IPS-18a (cell line): ENCODE measurements around the gene SH3TC1.

Experiments used
- H3K27ac ChIP-seq: one replicate; pipeline ENCODE4 v1.5.1; 2013; ENCODE audit warnings: low read length
- H3K27me3 ChIP-seq: one replicate; pipeline ENCODE4 v1.6.1; 2013; ENCODE audit warnings: mild to moderate bottlenecking, low read length; ENCODE audit not compliant: control insufficient read depth, insufficient read depth
- H3K36me3 ChIP-seq: one replicate; pipeline ENCODE4 v1.6.1; 2013; ENCODE audit warnings: low read depth, low read length; ENCODE audit not compliant: control insufficient read depth
- H3K4me1 ChIP-seq: one replicate; pipeline ENCODE4 v1.6.1; 2013; ENCODE audit warnings: low read depth, low read length; ENCODE audit not compliant: control insufficient read depth
- H3K4me3 ChIP-seq: one replicate; pipeline ENCODE4 v1.5.1; 2013; ENCODE audit warnings: low read length
- H3K9ac ChIP-seq: one replicate; pipeline ENCODE4 v1.6.1; 2013; ENCODE audit warnings: mild to moderate bottlenecking, low read length, moderate library complexity
- H3K9me3 ChIP-seq: one replicate; pipeline ENCODE4 v1.6.1; 2013; ENCODE audit warnings: low read depth, low read length; ENCODE audit not compliant: control insufficient read depth

The SH3TC1 gene

DNA sequence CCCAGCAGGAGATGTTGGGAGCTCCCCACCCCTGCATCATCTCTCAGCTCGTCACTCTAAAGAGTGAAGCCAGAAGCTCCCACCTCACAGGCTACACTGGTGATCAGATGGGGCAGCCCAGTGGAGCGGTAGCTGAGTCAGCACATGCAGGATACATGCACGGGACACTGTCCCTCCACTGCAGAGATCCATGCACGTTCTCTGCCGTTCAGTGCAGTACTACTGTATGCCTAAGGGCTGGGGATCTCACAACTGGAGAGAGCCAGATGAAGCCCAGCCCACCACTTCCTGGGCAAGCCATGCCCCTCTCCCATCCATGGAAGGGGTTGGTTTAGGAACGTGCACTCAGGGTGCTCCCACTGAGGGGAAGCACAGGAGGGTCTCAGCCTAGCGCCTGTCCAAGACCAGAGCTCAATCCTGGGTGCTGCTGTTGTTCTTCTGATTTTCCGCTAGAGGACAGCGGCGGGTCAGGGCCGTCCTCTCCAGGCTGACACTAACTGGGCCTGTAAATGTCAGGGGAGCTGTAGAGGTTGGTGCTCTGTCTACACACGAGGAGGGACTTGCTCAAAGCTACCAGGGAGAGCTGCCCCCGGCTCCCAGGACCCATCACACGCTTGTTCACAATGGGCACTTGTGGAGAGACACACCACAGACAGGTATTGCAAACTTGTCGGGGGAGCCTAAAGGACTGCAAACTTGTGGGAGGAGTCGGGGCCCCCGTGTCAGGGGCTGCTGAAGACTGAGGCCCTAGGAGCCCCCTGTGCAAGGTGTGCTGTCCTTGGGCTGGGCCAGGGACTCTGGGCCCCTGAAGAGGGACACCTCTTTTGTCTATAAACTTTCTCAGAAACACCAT is 22.3 kb upstream of the SH3TC1 start:
- Histone ChIP-seq H3K27me3 (no peaks in the 10 kb centered on the region), H3K9me3 (no peaks in the 10 kb centered on the region), H3K9ac (no peak overlapping the region), H3K4me1 (no peaks in the 10 kb centered on the region), H3K27ac (no peak overlapping the region), H3K4me3 (no peak overlapping the region), H3K36me3 (no peaks in the 10 kb centered on the region)

DNA sequence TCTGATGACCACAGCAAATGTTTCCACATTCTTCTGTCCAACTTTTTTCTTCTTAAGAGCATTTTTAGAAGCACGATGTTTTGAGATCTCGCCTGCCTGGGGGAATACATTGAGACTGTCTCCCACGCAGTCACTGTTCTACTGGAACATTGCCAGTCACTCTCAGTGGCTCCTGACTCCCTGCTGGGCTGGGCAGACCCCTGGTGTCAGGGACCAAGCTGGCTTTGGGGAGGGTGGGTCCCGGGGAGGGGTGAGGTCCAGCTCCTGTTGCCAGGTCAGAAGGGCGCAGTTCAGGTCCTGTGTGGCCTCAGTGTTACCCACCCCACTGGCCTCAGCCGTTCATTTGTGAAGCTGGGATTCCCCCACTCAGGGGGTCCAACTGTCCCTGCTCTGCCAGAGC is 21.5 kb upstream of the SH3TC1 start:
- Histone ChIP-seq H3K27ac (no peak overlapping the region), H3K9me3 (no peaks in the 10 kb centered on the region), H3K9ac (no peak overlapping the region), H3K27me3 (no peaks in the 10 kb centered on the region), H3K36me3 (no peaks in the 10 kb centered on the region), H3K4me1 (no peaks in the 10 kb centered on the region), H3K4me3 (no peak overlapping the region)

DNA sequence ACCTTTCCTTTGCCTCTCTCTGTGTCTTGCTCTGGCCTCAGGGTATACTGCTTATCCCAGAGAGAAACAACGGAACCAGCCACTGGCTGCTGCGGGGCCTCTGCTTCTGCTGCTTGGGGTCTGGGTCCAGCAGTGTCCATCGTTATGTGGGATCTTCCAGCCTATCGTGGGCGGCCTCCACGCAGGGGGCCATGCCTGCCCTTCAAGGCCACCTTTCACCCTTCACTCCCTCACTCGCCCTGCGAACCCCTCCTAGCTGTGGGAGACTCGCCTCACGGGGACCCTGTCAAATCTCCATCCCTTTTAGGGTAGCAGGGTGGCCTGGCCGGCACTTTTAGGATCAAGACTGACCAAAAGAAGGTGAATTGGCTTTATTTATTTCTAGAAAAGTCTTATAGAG is 21.1 kb upstream of the SH3TC1 start:
- Histone ChIP-seq H3K4me1 (no peaks in the 10 kb centered on the region), H3K27me3 (no peaks in the 10 kb centered on the region), H3K27ac (no peak overlapping the region), H3K4me3 (no peak overlapping the region), H3K9me3 (no peaks in the 10 kb centered on the region), H3K36me3 (no peaks in the 10 kb centered on the region), H3K9ac (no peak overlapping the region)

DNA sequence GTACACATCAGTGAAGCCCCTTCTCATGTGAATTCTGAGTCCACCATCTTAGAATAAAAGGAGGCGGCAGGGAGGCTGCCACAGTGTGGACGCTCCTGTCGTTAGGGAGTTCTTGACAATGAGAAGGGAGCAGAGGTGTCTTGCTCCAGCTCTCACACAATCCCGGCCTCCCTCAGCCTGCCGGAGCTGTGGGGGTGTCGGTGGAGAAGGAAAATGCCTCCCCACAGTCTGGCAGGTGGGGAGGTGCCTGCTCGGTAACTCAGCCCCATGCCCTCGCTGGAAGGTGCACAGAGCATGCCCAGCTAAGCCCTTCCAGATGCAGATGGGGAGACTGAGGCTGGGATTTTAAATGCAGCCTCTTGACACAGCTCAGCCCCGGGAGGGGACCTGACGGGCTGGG is 20.0 kb upstream of the SH3TC1 start:
- no peaks in the 10 kb centered on the region for H3K4me1 ChIP-seq
- no peak overlapping the region for H3K27ac ChIP-seq
- no peak overlapping the region for H3K9ac ChIP-seq

DNA sequence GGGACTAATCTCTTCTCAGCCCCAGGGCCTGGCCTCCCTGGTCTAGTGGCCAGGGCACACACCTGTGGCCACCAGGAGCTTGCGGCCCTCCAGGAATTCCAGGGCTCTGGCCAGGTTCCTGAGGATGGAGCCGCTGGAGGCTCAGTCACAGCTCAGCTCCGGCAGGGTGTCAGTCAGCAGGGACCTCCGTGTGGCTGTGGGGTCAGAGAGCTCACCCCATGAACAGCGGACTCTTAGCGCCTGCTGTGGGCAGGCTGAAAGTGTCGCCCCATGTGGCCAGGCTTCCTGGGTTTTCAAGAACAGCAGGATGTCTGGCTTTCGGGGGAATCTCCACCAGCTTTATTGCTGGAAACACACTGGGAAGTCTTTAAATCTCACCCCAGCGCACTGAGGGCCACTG is 19.3 kb upstream of the SH3TC1 start:
- no peak overlapping the region for H3K4me3 ChIP-seq
- H3K9ac ChIP-seq, result no peak overlapping the region
- H3K4me1 ChIP-seq, result no peaks in the 10 kb centered on the region
- H3K36me3 ChIP-seq, result no peaks in the 10 kb centered on the region
- no peak overlapping the region for H3K27ac ChIP-seq
- H3K27me3 ChIP-seq, result no peaks in the 10 kb centered on the region
- H3K9me3 ChIP-seq, result no peaks in the 10 kb centered on the region

More for the DNA sequence above, 20.0 kb upstream of the SH3TC1 start:
- H3K27me3 ChIP-seq, result no peaks in the 10 kb centered on the region
- H3K9me3 ChIP-seq, result no peaks in the 10 kb centered on the region
- no peak overlapping the region for H3K4me3 ChIP-seq
- no peaks in the 10 kb centered on the region for H3K36me3 ChIP-seq

DNA sequence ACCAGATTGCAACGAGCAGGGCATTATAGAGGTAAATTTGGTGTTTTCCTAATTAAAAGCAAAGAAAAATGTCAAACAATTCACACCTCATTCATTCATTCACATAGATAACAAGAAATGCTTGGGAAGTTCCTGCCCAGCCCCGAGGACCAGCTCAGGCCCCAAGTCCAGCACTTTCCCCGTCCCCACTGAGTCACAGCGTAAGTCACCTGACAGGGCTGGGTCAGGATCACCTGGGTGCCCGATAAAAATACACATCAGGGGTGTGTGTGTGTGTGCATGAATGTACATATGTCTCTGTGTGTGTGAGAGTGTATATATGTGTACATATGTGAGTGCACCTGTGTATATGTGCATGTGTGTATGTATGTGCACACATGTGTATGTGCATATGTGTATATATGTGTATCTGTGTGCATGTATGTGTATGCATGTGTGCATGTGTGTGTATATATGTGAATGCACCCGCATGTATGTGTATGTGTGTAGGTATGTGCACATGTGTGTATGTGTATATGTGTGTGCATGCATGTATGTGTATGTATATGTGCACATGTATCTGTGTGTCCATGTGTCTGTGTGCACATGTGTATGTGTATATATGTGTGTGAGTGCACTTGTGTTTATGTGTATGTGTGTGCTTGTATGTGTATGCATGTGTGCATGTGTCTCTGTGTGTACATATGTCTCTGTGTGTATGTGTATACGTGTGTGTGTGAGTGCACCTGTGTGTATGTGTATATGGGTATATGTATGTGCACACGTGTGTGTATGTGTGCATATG is 18.6 kb upstream of the SH3TC1 start:
- no peaks in the 10 kb centered on the region for H3K9me3 ChIP-seq
- no peaks in the 10 kb centered on the region for H3K36me3 ChIP-seq
- no peaks in the 10 kb centered on the region for H3K27me3 ChIP-seq
- H3K4me3 ChIP-seq, result no peak overlapping the region
- no peaks in the 10 kb centered on the region for H3K4me1 ChIP-seq
- no peak overlapping the region for H3K9ac ChIP-seq
- no peak overlapping the region for H3K27ac ChIP-seq

DNA sequence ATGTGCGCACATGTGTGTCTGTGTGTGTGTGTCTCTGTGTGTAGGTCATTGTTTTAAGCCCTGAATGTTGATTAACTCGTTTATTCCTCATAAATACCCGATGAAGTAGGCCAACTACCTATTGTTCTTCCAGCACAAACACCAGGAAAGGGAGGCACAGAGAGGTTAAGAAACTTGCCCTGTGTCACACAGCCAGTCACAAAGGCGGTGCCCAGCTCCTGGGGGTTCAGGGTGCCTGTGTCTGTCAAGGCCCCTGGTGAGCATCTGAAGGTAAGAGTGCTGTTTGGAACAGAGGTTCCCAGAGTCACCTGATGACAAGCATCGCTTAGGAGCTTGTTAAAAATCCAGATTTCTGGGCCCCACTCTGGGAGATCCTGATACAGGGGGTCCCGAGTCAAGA is 18.0 kb upstream of the SH3TC1 start:
- no peaks in the 10 kb centered on the region for H3K27me3 ChIP-seq
- H3K4me1 ChIP-seq, result no peaks in the 10 kb centered on the region
- H3K9ac ChIP-seq, result no peak overlapping the region
- no peak overlapping the region for H3K27ac ChIP-seq
- H3K9me3 ChIP-seq, result no peaks in the 10 kb centered on the region
- no peaks in the 10 kb centered on the region for H3K36me3 ChIP-seq
- no peak overlapping the region for H3K4me3 ChIP-seq

DNA sequence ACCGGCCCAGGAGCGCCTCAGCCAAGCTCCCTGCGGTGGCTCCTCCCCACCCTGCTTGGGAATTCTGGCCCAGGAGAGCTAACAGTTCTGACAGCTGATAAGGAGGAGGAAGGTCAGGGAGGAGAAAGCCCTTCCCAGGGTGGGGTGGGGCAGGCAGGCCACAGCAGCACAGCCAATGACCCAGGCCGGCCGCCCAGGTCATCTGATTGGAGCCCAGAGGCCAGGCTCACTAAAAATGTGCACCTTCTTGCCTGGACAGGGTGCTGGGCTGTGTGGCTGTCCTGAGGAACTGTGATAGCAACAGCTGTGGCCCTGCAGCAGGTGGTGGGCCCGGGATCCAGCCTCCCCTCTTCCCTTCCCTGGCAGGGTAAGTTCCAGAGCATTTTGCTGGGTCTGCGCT is 17.2 kb upstream of the SH3TC1 start:
- H3K9ac ChIP-seq, result no peak overlapping the region
- no peaks in the 10 kb centered on the region for H3K4me1 ChIP-seq
- no peaks in the 10 kb centered on the region for H3K27me3 ChIP-seq
- no peak overlapping the region for H3K27ac ChIP-seq
- no peak overlapping the region for H3K4me3 ChIP-seq
- H3K36me3 ChIP-seq, result no peaks in the 10 kb centered on the region
- H3K9me3 ChIP-seq, result no peaks in the 10 kb centered on the region

DNA sequence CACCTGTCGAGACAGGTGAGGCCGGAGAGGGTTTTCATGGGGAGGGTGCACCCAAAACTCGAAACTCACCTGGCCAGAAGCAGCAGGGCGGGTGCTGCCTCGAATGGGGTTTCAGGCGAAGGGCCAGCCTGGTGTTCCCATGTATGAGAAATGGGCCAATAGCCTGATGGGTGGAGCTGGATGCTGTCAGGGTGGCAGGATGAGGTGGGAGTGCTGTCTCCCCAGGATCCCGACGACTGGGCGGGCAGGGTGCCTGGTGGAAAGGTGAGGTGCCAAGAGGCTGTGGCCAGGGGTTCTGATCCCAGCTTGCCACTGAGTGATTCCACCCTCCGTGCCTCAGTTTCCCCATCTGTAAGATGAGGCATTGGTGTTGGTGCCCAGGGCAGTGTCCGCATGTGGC is 16.8 kb upstream of the SH3TC1 start:
- no peak overlapping the region for H3K27ac ChIP-seq
- H3K4me1 ChIP-seq, result no peaks in the 10 kb centered on the region

DNA sequence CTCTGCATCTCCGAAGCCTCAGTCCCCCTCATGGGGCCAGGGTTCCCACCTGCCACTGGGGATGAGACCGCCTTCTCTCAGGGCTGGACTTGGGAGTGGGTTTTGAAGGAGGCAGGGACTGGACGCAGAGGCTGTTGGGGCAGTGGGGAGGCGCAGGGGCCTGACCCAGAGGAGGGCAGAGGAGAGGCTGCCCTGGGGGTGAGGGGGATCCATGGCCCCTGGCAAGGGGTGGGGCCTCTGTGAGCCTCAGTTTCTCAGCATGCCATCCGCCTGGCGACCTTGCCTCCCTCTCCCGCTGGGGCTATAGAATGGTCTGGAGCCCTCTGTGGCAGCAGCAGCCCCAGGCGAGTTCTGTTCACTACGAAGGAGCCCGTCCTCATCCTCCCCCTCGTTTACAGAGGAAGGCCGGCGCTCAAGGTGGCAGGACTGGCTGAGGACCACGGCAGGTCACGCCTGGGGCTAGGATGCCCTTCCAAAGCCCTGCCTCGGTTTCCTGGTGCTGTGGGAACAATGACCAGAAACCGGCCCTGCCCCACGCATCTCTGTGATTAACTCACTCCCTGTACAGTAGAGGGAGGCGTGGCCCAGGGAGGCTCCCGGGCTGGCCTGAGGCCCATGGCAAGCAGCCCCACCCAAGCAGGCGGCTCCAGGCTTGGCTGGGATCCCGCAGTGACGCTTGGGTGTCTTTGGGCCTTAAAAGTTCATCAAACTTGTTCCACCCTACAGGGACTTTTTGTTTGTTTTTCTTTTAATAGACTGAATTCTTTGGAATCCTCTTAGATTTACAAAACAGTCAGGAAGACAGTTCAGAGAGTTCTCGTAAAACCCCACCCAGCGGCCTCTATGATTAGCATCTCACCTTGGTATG is 16.0 kb upstream of the SH3TC1 start:
- Histone ChIP-seq H3K4me1 (no peaks in the 10 kb centered on the region), H3K36me3 (no peaks in the 10 kb centered on the region), H3K27ac (no peak overlapping the region), H3K4me3 (no peak overlapping the region), H3K9ac (no peak overlapping the region), H3K27me3 (no peaks in the 10 kb centered on the region), H3K9me3 (no peaks in the 10 kb centered on the region)

More for the DNA sequence above, 16.8 kb upstream of the SH3TC1 start:
- no peak overlapping the region for H3K9ac ChIP-seq
- no peaks in the 10 kb centered on the region for H3K27me3 ChIP-seq
- H3K36me3 ChIP-seq, result no peaks in the 10 kb centered on the region
- no peaks in the 10 kb centered on the region for H3K9me3 ChIP-seq
- no peak overlapping the region for H3K4me3 ChIP-seq

DNA sequence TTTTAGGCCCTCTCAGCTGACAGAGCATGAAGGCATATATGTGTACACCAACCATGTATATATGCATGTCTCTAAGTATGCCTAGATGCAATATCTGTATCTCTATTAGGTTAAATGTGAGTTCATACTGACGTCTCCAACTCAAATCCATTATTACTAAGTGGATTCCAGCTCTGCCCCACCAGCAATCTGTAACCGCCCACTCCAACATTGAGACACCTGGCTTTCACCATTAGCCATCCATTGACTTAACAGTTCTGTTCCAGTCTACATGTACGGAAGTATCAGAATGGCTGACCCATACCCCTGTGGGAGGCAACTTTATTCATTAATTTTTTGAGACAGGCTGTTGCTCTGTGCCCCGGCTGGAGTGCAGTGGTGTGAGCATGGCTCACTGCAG is 15.0 kb upstream of the SH3TC1 start:
- Histone ChIP-seq H3K27ac (no peak overlapping the region), H3K9ac (no peak overlapping the region), H3K9me3 (no peaks in the 10 kb centered on the region), H3K4me3 (no peak overlapping the region), H3K36me3 (no peaks in the 10 kb centered on the region), H3K27me3 (no peaks in the 10 kb centered on the region), H3K4me1 (no peaks in the 10 kb centered on the region)
